SK-N-SH (cell line): ENCODE measurements around the gene GATA3. TPM values are rescaled to one million over a fixed set of nuclear protein-coding genes. Genes with fewer than 3 reads are reported as not detected.

ENCODE experiments used
- CTCF ChIA-PET: fragments of 300-600, 350-600 bp; formaldehyde crosslinking; extraction: SDS; loops from one replicate; lab custom pipeline; 2021; lab: Yijun Ruan, JAX
- POLR2A ChIA-PET: fragments of 350-600 bp; sonication (Branson Sonifier 250); formaldehyde crosslinking; extraction: SDS; loops from one replicate; lab custom pipeline; 2020; ENCODE audit warnings: antibody characterized with exemption, inconsistent platforms; lab: Yijun Ruan, JAX
- DNase-seq: peaks from one replicate; pipeline ENCODE4 v3.0.0; 2012
- H2AFZ ChIP-seq: fragments of 200-600 bp; sonication (generic); 2 replicates; pipeline ENCODE4 v1.8.1; 2016; ENCODE audit warnings: antibody characterized with exemption, mild to moderate bottlenecking, low read depth
- H3F3A ChIP-seq: fragments of 200-600 bp; sonication (generic); replicated peaks from 2 replicates; pipeline ENCODE3; 2016; ENCODE audit warnings: antibody characterized with exemption, mild to moderate bottlenecking; ENCODE audit not compliant: insufficient read depth
- H3K27ac ChIP-seq, 2 experiments: fragments of 200-500 bp in 1 of 2; fragments of 200-600 bp in 1 of 2; sonication (Bioruptor generic) in 1 of 2; sonication (generic), shearing (Covaris generic) in 1 of 2; 2 replicates each; pipeline versions ENCODE4 v1.5.1 to v1.6.1; 2014 to 2016; ENCODE audit warnings: low read depth in 2 of 2, inconsistent platforms in 1 of 2, low read length in 1 of 2, mild to moderate bottlenecking in 1 of 2, mixed read lengths in 1 of 2
- H3K27me3 ChIP-seq: fragments of 200-600 bp; sonication (generic), shearing (Covaris generic); 2 replicates; pipeline ENCODE4 v1.6.1; 2016; ENCODE audit warnings: mixed run types; ENCODE audit not compliant: insufficient read depth
- H3K36me3 ChIP-seq, 2 experiments: fragments of 200-500 bp in 1 of 2; fragments of 200-600 bp in 1 of 2; sonication (Bioruptor generic) in 1 of 2; sonication (generic) in 1 of 2; replicated peaks in 1 of 2; 2 replicates each; pipeline versions ENCODE3 to v1.5.1; 2014 to 2016; ENCODE audit warnings: low read length in 1 of 2, mild to moderate bottlenecking in 1 of 2; ENCODE audit not compliant: insufficient read depth in 2 of 2, control insufficient read depth in 1 of 2
- H3K4me1 ChIP-seq, 2 experiments: fragments of 200-500 bp in 1 of 2; fragments of 200-600 bp in 1 of 2; sonication (Bioruptor generic) in 1 of 2; sonication (generic), shearing (Covaris generic) in 1 of 2; 2 replicates each; pipeline versions ENCODE4 v1.5.1 to v1.6.1; 2014 to 2016; ENCODE audit warnings: low read depth in 1 of 2, low read length in 1 of 2, mixed run types in 1 of 2; ENCODE audit not compliant: insufficient read depth in 2 of 2, control insufficient read depth in 1 of 2
- H3K4me2 ChIP-seq: fragments of 200-600 bp; sonication (generic), shearing (Covaris generic); 2 replicates; pipeline ENCODE4 v1.6.1; 2017; ENCODE audit warnings: mixed run types
- H3K4me3 ChIP-seq, 2 experiments: fragments of 200-500 bp in 1 of 2; fragments of 200-600 bp in 1 of 2; sonication (Bioruptor generic) in 1 of 2; sonication (generic), shearing (Covaris generic) in 1 of 2; 2 replicates each; pipeline versions ENCODE4 v1.5.1 to v1.8.1; 2014 to 2016; ENCODE audit warnings: low read depth in 2 of 2, inconsistent platforms in 1 of 2, low read length in 1 of 2, mild to moderate bottlenecking in 1 of 2, mixed read lengths in 1 of 2, moderate library complexity in 1 of 2
- H3K79me2 ChIP-seq: fragments of 200-600 bp; sonication (generic); 2 replicates; pipeline ENCODE4 v1.8.1; 2017; ENCODE audit warnings: mild to moderate bottlenecking; ENCODE audit not compliant: insufficient read depth
- H3K9ac ChIP-seq: fragments of 200-600 bp; sonication (generic); 2 replicates; pipeline ENCODE4 v1.6.1; 2017; ENCODE audit warnings: mixed run types
- H3K9me2 ChIP-seq: fragments of 200-600 bp; sonication (generic); 2 replicates; pipeline ENCODE4 v1.6.1; 2017; ENCODE audit warnings: mixed run types
- H3K9me3 ChIP-seq: fragments of 200-600 bp; sonication (generic); 2 replicates; pipeline ENCODE4 v1.6.1; 2017; ENCODE audit warnings: mixed run types, mild to moderate bottlenecking, moderate library complexity
- H4K20me1 ChIP-seq: fragments of 200-600 bp; sonication (generic); 2 replicates; pipeline ENCODE4 v1.6.1; 2017; ENCODE audit warnings: mild to moderate bottlenecking, mixed run types; ENCODE audit not compliant: insufficient read depth
- CHD2 ChIP-seq: fragments of 150-350 bp; IDR thresholded peaks from 2 replicates; pipeline ENCODE4 v1.6.1; 2018; ENCODE audit warnings: low read length; ENCODE audit not compliant: partially characterized antibody
- CTCF ChIP-seq: fragments of 200-600 bp; sonication (generic); IDR thresholded peaks from 2 replicates; pipeline ENCODE4 v1.6.1; 2017; ENCODE audit warnings: antibody characterized with exemption, mild to moderate bottlenecking, moderate library complexity
- ELF1 ChIP-seq: IDR thresholded peaks from 2 replicates; pipeline ENCODE4 v1.4.0; 2012
- GATA2 ChIP-seq: sonication (generic); formaldehyde crosslinking; IDR thresholded peaks from 2 replicates; pipeline ENCODE4 v1.5.0; 2020; ENCODE audit warnings: mild to moderate bottlenecking, missing genetic modification reagents
- IRF3 ChIP-seq: fragments of 150-350 bp; IDR thresholded peaks from 2 replicates; pipeline ENCODE4 v1.6.1; 2016; ENCODE audit warnings: mild to moderate bottlenecking, low read depth, low read length
- MAX ChIP-seq: IDR thresholded peaks from 2 replicates; pipeline ENCODE4 v1.4.0; 2012; ENCODE audit warnings: low read depth
- MEF2A ChIP-seq: IDR thresholded peaks from 2 replicates; pipeline ENCODE4 v1.4.0; 2012; ENCODE audit warnings: low read depth, borderline replicate concordance
- NFIC ChIP-seq: IDR thresholded peaks from 2 replicates; pipeline ENCODE4 v1.4.0; 2012; ENCODE audit warnings: borderline replicate concordance
- PBX3 ChIP-seq: IDR thresholded peaks from 2 replicates; pipeline ENCODE4; 2012
- RAD21 ChIP-seq: IDR thresholded peaks from 2 replicates; pipeline ENCODE4 v1.6.1; 2012; ENCODE audit warnings: mild to moderate bottlenecking, low read length
- RCOR1 ChIP-seq: fragments of 150-350 bp; IDR thresholded peaks from 2 replicates; pipeline ENCODE4 v1.6.1; 2017; ENCODE audit warnings: antibody characterized with exemption, low read length
- REST ChIP-seq: IDR thresholded peaks from 2 replicates; pipeline ENCODE4 v1.6.1; 2012; ENCODE audit warnings: mild to moderate bottlenecking, low read depth, low read length, moderate library complexity
- RFX5 ChIP-seq: IDR thresholded peaks from 2 replicates; pipeline ENCODE4 v1.6.1; 2012; ENCODE audit warnings: mild to moderate bottlenecking, improper control_type of control experiment, low read length
- SIN3A ChIP-seq: IDR thresholded peaks from 2 replicates; pipeline ENCODE4 v1.6.1; 2012; ENCODE audit warnings: low read depth, mild to moderate bottlenecking, low read length, moderate library complexity, borderline replicate concordance
- TAF1 ChIP-seq: IDR thresholded peaks from 2 replicates; pipeline ENCODE4 v1.6.1; 2012; ENCODE audit warnings: low read depth, mild to moderate bottlenecking, low read length, moderate library complexity, borderline replicate concordance
- TCF12 ChIP-seq: IDR thresholded peaks from 2 replicates; pipeline ENCODE4 v1.4.0; 2012
- USF2 ChIP-seq: fragments of 150-350 bp; IDR thresholded peaks from 2 replicates; pipeline ENCODE4 v1.6.1; 2017; ENCODE audit warnings: antibody characterized with exemption, low read length, low read depth, borderline replicate concordance
- YY1 ChIP-seq: IDR thresholded peaks from 2 replicates; pipeline ENCODE4 v1.4.0; 2012; ENCODE audit warnings: low read depth, mild to moderate bottlenecking
- ZBTB33 ChIP-seq: IDR thresholded peaks from 2 replicates; pipeline ENCODE4 v1.4.0; 2012; ENCODE audit warnings: low read depth, borderline replicate concordance
- WGBS: methylation state at CpG from one replicate; pipeline ENCODE4 v1.1.6; 2017; ENCODE audit warnings: low lambda C conversion rate; 5-methylcytosine and 5-hydroxymethylcytosine counted together
- polyA plus RNA-seq, 3 experiments: library from polyadenylated mRNA; depleted of rRNA; stranded (reverse); fragments of >200 nt; gene quantifications; 2 replicates each; pipeline ENCODE4 v1.2.3, GENCODE V29; 2012

The GATA3 gene
- polyA plus RNA-seq, 1 of the 3 experiments (the other 2 are of a cell fraction), result 14.3 TPM

GRCh38 chr10:8075282-8076260 is 21.1 kb downstream of the GATA3 start:
- peaks cover 72% of the 10 kb centered on the region for H3F3A ChIP-seq
- H3K4me2 ChIP-seq, result no peak overlapping the region
- H3K4me3 ChIP-seq, result no peak overlapping the region
- H3K79me2 ChIP-seq, result peaks cover 53% of the 10 kb centered on the region
- H3K4me1 ChIP-seq, result peaks cover 24 to 25% of the 10 kb centered on the region in 2 experiments
- WGBS, result 80% methylated on average over 19 of the region's 19 CpGs
- H2AFZ ChIP-seq, result no peak overlapping the region
- H3K27ac ChIP-seq, result peak overlapping the region; percentile 40 to 96; a peak in 3 of 4 replicates
- H3K36me3 ChIP-seq, result peaks cover 48 to 62% of the 10 kb centered on the region in 2 experiments
- no peaks in the 10 kb centered on the region for H3K9me2 ChIP-seq
- H3K9ac ChIP-seq, result no peak overlapping the region
- ChIA-PET POLR2A (interaction anchor here (0.6 to 2.2 kb wide), 5 partner anchors 10 to 511 kb away, joined by 4 to 5 read pairs (median 4); no protein-coding TSS in a partner anchor), CTCF (interaction anchor here (0.7 to 1.5 kb wide), 10 partner anchors 8 to 203 kb away, joined by 3 to 4 read pairs (median 3); no protein-coding TSS in a partner anchor)
- TF ChIP-seq REST (no peak), CHD2 (no peak), RAD21 (no peak), MEF2A (no peak), NFIC (no peak), SIN3A (no peak), RCOR1 (no peak), IRF3 (no peak), GATA2 (CRISPR knock-in tag) (no peak), YY1 (no peak), MAX (no peak), USF2 (no peak), RFX5 (no peak), ELF1 (no peak), TAF1 (no peak), CTCF (no peak), TCF12 (no peak), ZBTB33 (no peak), PBX3 (no peak)
- DNase-seq, result no peak
- H3K9me3 ChIP-seq, result no peaks in the 10 kb centered on the region
- peaks cover 41% of the 10 kb centered on the region for H4K20me1 ChIP-seq
- no peaks in the 10 kb centered on the region for H3K27me3 ChIP-seq
